Endodermal cell (in vitro differentiated cells): Measurements from ENCODE around the gene ZDHHC19. TPM values are rescaled to one million over a fixed set of nuclear protein-coding genes. Genes with fewer than 3 reads are reported as not detected.

Source experiments
- DNase-seq: peaks from one replicate; pipeline ENCODE4 v3.0.0-alpha.2; 2017
- H3K27ac ChIP-seq: 2 replicates; pipeline ENCODE4 v1.5.1; 2013; ENCODE audit warnings: mild to moderate bottlenecking, low read depth, low read length, moderate library complexity
- H3K27me3 ChIP-seq: 2 replicates; pipeline ENCODE4 v1.6.1; 2013; ENCODE audit warnings: mild to moderate bottlenecking, low read length, moderate library complexity; ENCODE audit not compliant: insufficient read depth, control insufficient read depth, poor library complexity, severe bottlenecking
- H3K36me3 ChIP-seq: 2 replicates; pipeline ENCODE4 v1.7.0; 2013; ENCODE audit warnings: mild to moderate bottlenecking, low read length, moderate library complexity; ENCODE audit not compliant: control insufficient read depth, insufficient read depth
- H3K4me1 ChIP-seq: one replicate; pipeline ENCODE4 v1.7.0; 2013; ENCODE audit warnings: low read length; ENCODE audit not compliant: control insufficient read depth, insufficient read depth
- H3K4me3 ChIP-seq: 2 replicates; pipeline ENCODE4 v1.5.1; 2013; ENCODE audit warnings: mild to moderate bottlenecking, low read length, moderate library complexity
- H3K9ac ChIP-seq: 2 replicates; pipeline ENCODE4 v1.6.1; 2013; ENCODE audit warnings: mild to moderate bottlenecking, low read length, moderate library complexity; ENCODE audit not compliant: poor library complexity, severe bottlenecking; ENCODE audit errors: extremely low read depth
- H3K9me3 ChIP-seq: 2 replicates; pipeline ENCODE4 v1.6.1; 2013; ENCODE audit warnings: mild to moderate bottlenecking, low read length, moderate library complexity; ENCODE audit not compliant: control insufficient read depth
- H3K27ac Mint-ChIP-seq: 2 replicates; pipeline ENCODE4 v1.8.0; 2020; ENCODE audit warnings: mixed read lengths
- H3K27me3 Mint-ChIP-seq: 2 replicates; pipeline ENCODE4 v1.8.0; 2021; ENCODE audit warnings: mild to moderate bottlenecking, mixed read lengths; ENCODE audit not compliant: insufficient read depth
- H3K36me3 Mint-ChIP-seq: 2 replicates; pipeline ENCODE4 v1.8.0; 2020; ENCODE audit warnings: low read depth, mixed read lengths
- H3K4me1 Mint-ChIP-seq: 2 replicates; pipeline ENCODE4 v1.8.0; 2020; ENCODE audit warnings: mixed read lengths
- H3K4me3 Mint-ChIP-seq: 2 replicates; pipeline ENCODE4 v1.8.0; 2020; ENCODE audit warnings: mild to moderate bottlenecking, moderate library complexity, mixed read lengths
- H3K9me3 Mint-ChIP-seq: 2 replicates; pipeline ENCODE4 v1.8.0; 2020; ENCODE audit warnings: mild to moderate bottlenecking, mixed read lengths
- CTCF ChIP-seq: fragments of 200-600 bp; sonication (generic); conservative IDR thresholded peaks from 2 replicates; pipeline ENCODE4 v1.5.0; 2021; ENCODE audit warnings: antibody characterized with exemption, mild to moderate bottlenecking
- WGBS, 2 experiments: methylation state at CpG; one replicate each; pipeline versions ENCODE4 v1.1.5 to v1.1.7; 2013; ENCODE audit warnings: missing lambda C conversion rate in 2 of 2, mixed read lengths in 1 of 2; ENCODE audit not compliant: insufficient coverage in 1 of 2, insufficient read length in 1 of 2; 5-methylcytosine and 5-hydroxymethylcytosine counted together
- total RNA-seq, 2 donors: library from RNA; stranded (reverse); fragmentation: NEBNext Ultra II Directional in 1 of 2; extraction: Animal tissue kit (Norgen Biotek cat#: 25700) in 1 of 2; gene quantifications; 2 replicates in 1 of 2; 3 replicates in 1 of 2; pipeline ENCODE4 v1.2.1, GENCODE V29; 2021

Gene ZDHHC19
- total RNA-seq, 2 donors from 2014 or later, result 0.86 TPM; not detected in 1

- Mint-ChIP-seq H3K4me1 (peaks cover 16% of the 10 kb centered on the region), H3K4me3 (no peak overlapping the region), H3K9me3 (peaks cover 19% of the 10 kb centered on the region), H3K27ac (no peak overlapping the region), H3K27me3 (no peaks in the 10 kb centered on the region), H3K36me3 (peaks cover 68% of the 10 kb centered on the region)
- peaks cover 6% of the 10 kb centered on the region for H3K9me3 ChIP-seq
- peaks cover 66% of the 10 kb centered on the region for H3K36me3 ChIP-seq
- TF ChIP-seq CTCF, result no peak
- H3K4me1 ChIP-seq, result peaks cover 5% of the 10 kb centered on the region
- DNase-seq, result no peak
- no peak overlapping the region for H3K4me3 ChIP-seq
- no peaks in the 10 kb centered on the region for H3K27me3 ChIP-seq
- H3K9ac ChIP-seq, result no peak overlapping the region
- 84 to 91% methylated on average over 6 to 8 of the region's 8 CpGs for WGBS, 2 experiments
- no peak overlapping the region for H3K27ac ChIP-seq
Measured at GRCh38 chr3:196241704-196242103, 30.5 kb upstream of the ZDHHC19 start.

- Histone ChIP-seq H3K4me3 (no peak overlapping the region), H3K36me3 (peaks cover 64% of the 10 kb centered on the region), H3K27me3 (no peaks in the 10 kb centered on the region), H3K9ac (no peak overlapping the region), H3K27ac (no peak overlapping the region), H3K4me1 (peaks cover 5% of the 10 kb centered on the region), H3K9me3 (peaks cover 4% of the 10 kb centered on the region)
- no peak for TF ChIP-seq CTCF
- Mint-ChIP-seq H3K27me3 (no peaks in the 10 kb centered on the region), H3K4me1 (peaks cover 16% of the 10 kb centered on the region), H3K36me3 (peaks cover 55% of the 10 kb centered on the region), H3K4me3 (no peak overlapping the region), H3K27ac (no peak overlapping the region), H3K9me3 (peaks cover 18% of the 10 kb centered on the region)
- 93% methylated on average over 4 of the region's 4 CpGs; no CpG with 5 or more reads in 1 of the 2 experiments for WGBS, 2 experiments
- no peak for DNase-seq
Measured at GRCh38 chr3:196240424-196240823, 29.2 kb upstream of the ZDHHC19 start.

- Mint-ChIP-seq H3K9me3 (peaks cover 10% of the 10 kb centered on the region), H3K4me3 (no peak overlapping the region), H3K36me3 (peaks cover 46% of the 10 kb centered on the region), H3K4me1 (peaks cover 16% of the 10 kb centered on the region), H3K27ac (peak overlapping the region; percentile 38), H3K27me3 (no peaks in the 10 kb centered on the region)
- WGBS, 2 experiments, result 81 to 94% methylated on average over 8 to 14 of the region's 14 CpGs
- no peaks in the 10 kb centered on the region for H3K27me3 ChIP-seq
- H3K9me3 ChIP-seq, result no peaks in the 10 kb centered on the region
- H3K9ac ChIP-seq, result no peak overlapping the region
- TF ChIP-seq CTCF, result no peak
- peaks cover 65% of the 10 kb centered on the region for H3K36me3 ChIP-seq
- peak overlapping the region; percentile 28 for H3K4me3 ChIP-seq
- peaks cover 5% of the 10 kb centered on the region for H3K4me1 ChIP-seq
- no peak for DNase-seq
- no peak overlapping the region for H3K27ac ChIP-seq
Measured at GRCh38 chr3:196238612-196239560, 27.7 kb upstream of the ZDHHC19 start.
